HCT116 (cell line): ENCODE results near the gene C5AR1. TPM values are rescaled to one million over a fixed set of nuclear protein-coding genes. Genes with fewer than 3 reads are reported as not detected.

Experiments used
- ATAC-seq: fragments of 200-7000 bp; cut with Tn5 transposase; 2 replicates; pipeline ENCODE4 v1.9.1; 2020; ENCODE audit warnings: mild to moderate bottlenecking, moderate library complexity
- BruUV-seq: library from RNA; stranded (reverse); fragments of 400-500 nt; replicated peaks from 2 replicates; lab custom pipeline; 2021; lab: Mats Ljungman, UMichigan
- CTCF ChIA-PET: fragments of 300-600 bp; sonication (Branson Sonifier 250); formaldehyde crosslinking; loops from one replicate; lab custom pipeline; 2021; ENCODE audit warnings: antibody characterized with exemption; lab: Charles Lee
- POLR2A ChIA-PET: fragments of 300-600, 350-600 bp; sonication (Branson Sonifier 250); formaldehyde crosslinking; loops from one replicate; lab custom pipeline; 2021; ENCODE audit warnings: antibody characterized with exemption; lab: Charles Lee
- RAD21 ChIA-PET, 2 experiments: fragments of 300-600 bp; sonication (Branson Sonifier 250); formaldehyde crosslinking; loops; one replicate each; lab custom pipeline; 2023; ENCODE audit warnings: low total read pairs in 2 of 2; ENCODE audit not compliant: uncharacterized antibody in 2 of 2, unreplicated experiment in 2 of 2, low non-redundant PET in 1 of 2; lab: Charles Lee
- DNase-seq: peaks from one replicate; pipeline ENCODE4 v3.0.0-alpha.2; 2010; ENCODE audit warnings: low read depth, low spot score
- H2AFZ ChIP-seq: fragments of 200-600 bp; shearing (Covaris generic), sonication (generic); 2 replicates; pipeline ENCODE4 v1.6.1; 2017; ENCODE audit warnings: low read depth, mixed run types, mixed read lengths, antibody characterized with exemption, low read length; ENCODE audit not compliant: poor library complexity, severe bottlenecking
- H3K27ac ChIP-seq: 2 replicates; pipeline ENCODE4 v1.5.1; 2012; ENCODE audit warnings: low read depth, low read length
- H3K27me3 ChIP-seq: fragments of 200-600 bp; sonication (generic); 2 replicates; pipeline ENCODE4 v1.6.1; 2016; ENCODE audit warnings: mixed run types, low read length, mixed read lengths; ENCODE audit not compliant: insufficient read depth
- H3K36me3 ChIP-seq, 2 experiments: fragments of 200-500 bp in 1 of 2; fragments of 200-600 bp in 1 of 2; sonication (Bioruptor generic) in 1 of 2; sonication (generic) in 1 of 2; 2 replicates each; pipeline versions ENCODE4 v1.5.1 to v1.6.1; 2014 to 2016; ENCODE audit warnings: low read length in 2 of 2, inconsistent platforms in 1 of 2, mixed read lengths in 1 of 2, mixed run types in 1 of 2; ENCODE audit not compliant: insufficient read depth in 2 of 2, control insufficient read depth in 1 of 2
- H3K4me1 ChIP-seq, 2 experiments: fragments of 200-600 bp in 1 of 2; sonication (generic) in 1 of 2; 2 replicates each; pipeline versions ENCODE4 v1.5.1 to v1.6.1; 2012 to 2017; ENCODE audit warnings: low read length in 2 of 2, inconsistent platforms in 1 of 2, mild to moderate bottlenecking in 1 of 2, mixed read lengths in 1 of 2, mixed run types in 1 of 2, moderate library complexity in 1 of 2; ENCODE audit not compliant: insufficient read depth in 2 of 2, control insufficient read depth in 1 of 2
- H3K4me2 ChIP-seq: fragments of 200-600 bp; sonication (generic); 2 replicates; pipeline ENCODE4 v1.6.1; 2017; ENCODE audit warnings: mixed run types, low read length, mixed read lengths
- H3K4me3 ChIP-seq, 2 experiments: fragments of 200-600 bp in 1 of 2; sonication (generic) in 1 of 2; replicated peaks in 1 of 2; 2 replicates each; pipeline ENCODE4 v1.5.1; 2011 to 2016; ENCODE audit warnings: low read length in 2 of 2, control low read depth in 1 of 2, low read depth in 1 of 2, mild to moderate bottlenecking in 1 of 2, mixed read lengths in 1 of 2, mixed run types in 1 of 2
- H3K79me2 ChIP-seq: fragments of 200-600 bp; sonication (generic); 2 replicates; pipeline ENCODE4 v1.6.1; 2017; ENCODE audit warnings: mild to moderate bottlenecking, mixed run types, low read length, moderate library complexity, mixed read lengths; ENCODE audit not compliant: insufficient read depth
- H3K9ac ChIP-seq: fragments of 200-600 bp; sonication (generic); 2 replicates; pipeline ENCODE4 v1.6.1; 2016; ENCODE audit warnings: low read length, mixed read lengths
- H3K9me2 ChIP-seq: fragments of 200-600 bp; sonication (generic), shearing (Covaris generic); 2 replicates; pipeline ENCODE4 v1.6.1; 2017; ENCODE audit warnings: mixed run types, mild to moderate bottlenecking, moderate library complexity; ENCODE audit not compliant: insufficient read depth
- H3K9me3 ChIP-seq, 2 experiments: fragments of 200-500 bp in 1 of 2; fragments of 200-600 bp in 1 of 2; sonication (Bioruptor generic) in 1 of 2; sonication (generic) in 1 of 2; 2 replicates each; pipeline ENCODE4 v1.6.1; 2014 to 2017; ENCODE audit warnings: low read length in 2 of 2, mixed read lengths in 2 of 2, inconsistent platforms in 1 of 2, low read depth in 1 of 2, mild to moderate bottlenecking in 1 of 2, mixed run types in 1 of 2, moderate library complexity in 1 of 2; ENCODE audit not compliant: control insufficient read depth in 1 of 2, insufficient read depth in 1 of 2
- H4K20me1 ChIP-seq: fragments of 200-600 bp; sonication (generic), shearing (Covaris generic); 2 replicates; pipeline ENCODE4 v1.6.1; 2017; ENCODE audit warnings: mixed run types, mild to moderate bottlenecking, moderate library complexity; ENCODE audit not compliant: insufficient read depth
- CEBPB ChIP-seq: IDR thresholded peaks from 2 replicates; pipeline ENCODE4 v1.6.1; 2012; ENCODE audit warnings: low read depth
- ELF1 ChIP-seq: IDR thresholded peaks from 2 replicates; pipeline ENCODE4 v1.6.1; 2012; ENCODE audit warnings: low read depth, borderline replicate concordance
- EZH2 ChIP-seq: fragments of 200-600 bp; sonication (generic); IDR thresholded peaks from 2 replicates; pipeline ENCODE4 v1.6.1; 2017; ENCODE audit warnings: antibody characterized with exemption, mixed run types
- EZH2phosphoT487 ChIP-seq: fragments of 200-600 bp; IDR thresholded peaks from 2 replicates; pipeline ENCODE4 v1.6.1; 2018; ENCODE audit warnings: antibody characterized with exemption, borderline replicate concordance
- JUND ChIP-seq: IDR thresholded peaks from 2 replicates; pipeline ENCODE4 v1.6.1; 2012
- POLR2A ChIP-seq: IDR thresholded peaks from 2 replicates; pipeline ENCODE4 v1.7.0; 2011; ENCODE audit warnings: borderline replicate concordance; ENCODE audit not compliant: insufficient read depth, insufficient read length; ENCODE audit errors: extremely low read depth
- REST ChIP-seq: IDR thresholded peaks from 2 replicates; pipeline ENCODE4 v1.6.1; 2012; ENCODE audit warnings: low read depth
- SP1 ChIP-seq: IDR thresholded peaks from 2 replicates; pipeline ENCODE4 v1.6.1; 2012; ENCODE audit warnings: low read depth
- SRF ChIP-seq: IDR thresholded peaks from 2 replicates; pipeline ENCODE4 v1.6.1; 2012; ENCODE audit warnings: low read depth
- TCF7L2 ChIP-seq: IDR thresholded peaks from 2 replicates; pipeline ENCODE4 v1.7.0; 2011; ENCODE audit warnings: borderline replicate concordance, inconsistent platforms; ENCODE audit not compliant: insufficient read depth, insufficient read length; ENCODE audit errors: extremely low read depth
- ZFX ChIP-seq: fragments of 450-650 bp; IDR thresholded peaks from 2 replicates; pipeline ENCODE4 v1.6.1; 2017
- ZNF274 ChIP-seq: fragments of 200-500 bp; sonication (Bioruptor generic); IDR thresholded peaks from 2 replicates; pipeline ENCODE4 v1.6.1; 2014; ENCODE audit warnings: mild to moderate bottlenecking, low read depth, low read length, inconsistent platforms
- intact Hi-C: fragments of 100-400 bp; cut with micrococcal nuclease; formaldehyde crosslinking; loops from 2 replicates; pipeline ENCODE4 v1.10.0; 2022
- total RNA-seq: library from RNA; stranded (reverse); gene quantifications from one replicate; pipeline ENCODE4 v1.2.1, GENCODE V29; 2021; ENCODE audit not compliant: unreplicated experiment

Gene C5AR1
- total RNA-seq, 1 experiment from 2014 or later: 6.5 TPM

- DNase-seq (no peak), ATAC-seq (no peak)
- Histone ChIP-seq H3K9ac (no peak overlapping the region), H3K27ac (no peak overlapping the region), H3K79me2 (peaks cover 79% of the 10 kb centered on the region), H3K9me2 (no peaks in the 10 kb centered on the region), H3K27me3 (no peaks in the 10 kb centered on the region), H3K4me3 (no peak overlapping the region), H3K36me3 (peaks cover 62 to 76% of the 10 kb centered on the region in 2 experiments), H3K4me2 (no peak overlapping the region), H3K4me1 (no peaks in the 10 kb centered on the region)
- BruUV-seq: no TSS peak
- CTCF ChIA-PET: interaction anchor here (1.2 kb wide), 1 partner anchor 10 kb away, joined by 5 read pairs; the partner anchor contains the start of gene DHX34
- RAD21 ChIA-PET: no interaction called here
- intact Hi-C loops: no loop called here
- TF ChIP-seq TCF7L2: no peak
- TF ChIP-seq, all 23 proteins: peak for 0
- no peaks in the 10 kb centered on the region for H4K20me1 ChIP-seq
- POLR2A ChIA-PET: no interaction called here
- H3K9me3 ChIP-seq: no peaks in the 10 kb centered on the region
- H2AFZ ChIP-seq: no peak overlapping the region
Observed at GRCh38 chr19:47358936-47359335, 49.3 kb downstream of the C5AR1 start.

GRCh38 chr19:47362321-47362720 lies 52.7 kb downstream of the C5AR1 start:
- Histone ChIP-seq H3K27ac (no peak overlapping the region), H3K4me1 (no peaks in the 10 kb centered on the region), H3K9me2 (no peaks in the 10 kb centered on the region), H4K20me1 (no peaks in the 10 kb centered on the region), H3K4me2 (no peak overlapping the region)
- no TSS peak for BruUV-seq
- no peak for ATAC-seq
- POLR2A ChIA-PET: no interaction called here
- TF ChIP-seq CEBPB: no peak
- TF ChIP-seq ZFX: no peak
- no peak for TF ChIP-seq ZNF274
- TF ChIP-seq EZH2: no peak
- no peak for TF ChIP-seq JUND
- no peak for TF ChIP-seq EZH2phosphoT487
- no peak for TF ChIP-seq REST
- TF ChIP-seq POLR2A: no peak
- no peak for TF ChIP-seq ELF1
- no peak for TF ChIP-seq SP1
- no peak for TF ChIP-seq SRF
- TF ChIP-seq, all 23 proteins: peak for 0
- H2AFZ ChIP-seq: no peak overlapping the region
- no peak overlapping the region for H3K4me3 ChIP-seq
- intact Hi-C loops: no loop called here
- H3K9me3 ChIP-seq: no peaks in the 10 kb centered on the region
- peaks cover 46 to 69% of the 10 kb centered on the region in 2 experiments for H3K36me3 ChIP-seq
- peaks cover 58% of the 10 kb centered on the region for H3K79me2 ChIP-seq
- CTCF ChIA-PET: interaction anchor here (2.4 kb wide), 1 partner anchor 13 kb away, joined by 12 read pairs; the partner anchor contains the start of gene DHX34
- no peak for DNase-seq
- H3K27me3 ChIP-seq: no peaks in the 10 kb centered on the region
- H3K9ac ChIP-seq: no peak overlapping the region
- RAD21 ChIA-PET: no interaction called here
